Activated T-cell treated with anti-CD3 and anti-CD28 coated beads, Interleukin-2, amount 50 U/mL, for 4 hours (primary cell): ENCODE data around the gene ZKSCAN1. TPM values are rescaled to one million over a fixed set of nuclear protein-coding genes. Genes with fewer than 3 reads are reported as not detected.

Source experiments
- ATAC-seq, 2 donors: fragments of 200-7000 bp; cut with Tn5 transposase; one replicate each; pipeline ENCODE4 v1.10.0; 2021
- DNase-seq: peaks from one replicate; pipeline ENCODE4 v3.0.0-alpha.2; 2020
- H3K27me3 Mint-ChIP-seq: one replicate; pipeline ENCODE4 v1.8.0; 2021; ENCODE audit warnings: low read depth, mixed read lengths
- H3K36me3 Mint-ChIP-seq: one replicate; pipeline ENCODE4 v1.8.0; 2022; ENCODE audit warnings: mixed read lengths; ENCODE audit not compliant: insufficient read depth
- H3K4me1 Mint-ChIP-seq: one replicate; pipeline ENCODE4 v1.8.0; 2021; ENCODE audit warnings: low read depth, mixed read lengths
- H3K4me3 Mint-ChIP-seq: one replicate; pipeline ENCODE4 v1.8.0; 2021; ENCODE audit warnings: mild to moderate bottlenecking, moderate library complexity, mixed read lengths
- H3K9me3 Mint-ChIP-seq: one replicate; pipeline ENCODE4 v1.8.0; 2021; ENCODE audit warnings: mixed read lengths
- total RNA-seq, 3 donors: library from RNA; stranded (reverse); gene quantifications; one replicate each; pipeline ENCODE4 v1.2.1, GENCODE V29; 2021

ZKSCAN1 gene
- total RNA-seq, 3 donors from 2014 or later, result 30.9 to 32.8 (median 32.3) TPM

- peaks cover 48% of the 10 kb centered on the region for H3K36me3 Mint-ChIP-seq
- ATAC-seq (no peak), DNase-seq (no peak)
- H3K27me3 Mint-ChIP-seq, result no peaks in the 10 kb centered on the region
- no peak overlapping the region for H3K4me3 Mint-ChIP-seq
- peaks cover 5% of the 10 kb centered on the region for H3K4me1 Mint-ChIP-seq
- no peaks in the 10 kb centered on the region for H3K9me3 Mint-ChIP-seq
Measured at GRCh38 chr7:100035876-100036275, 20.5 kb downstream of the ZKSCAN1 start.

GRCh38 chr7:100038326-100038725 lies 22.9 kb downstream of the ZKSCAN1 start:
- no peak for ATAC-seq
- no peak for DNase-seq
- Mint-ChIP-seq H3K4me3 (no peak overlapping the region), H3K36me3 (peaks cover 33% of the 10 kb centered on the region), H3K27me3 (no peaks in the 10 kb centered on the region), H3K4me1 (peaks cover 12% of the 10 kb centered on the region), H3K9me3 (no peaks in the 10 kb centered on the region)

- peaks cover 14% of the 10 kb centered on the region for H3K36me3 Mint-ChIP-seq
- ATAC-seq, result no peak
- no peak for DNase-seq
- no peak overlapping the region for H3K4me3 Mint-ChIP-seq
- H3K9me3 Mint-ChIP-seq, result no peaks in the 10 kb centered on the region
- no peaks in the 10 kb centered on the region for H3K27me3 Mint-ChIP-seq
- peaks cover 14% of the 10 kb centered on the region for H3K4me1 Mint-ChIP-seq
Measured at GRCh38 chr7:100040575-100040974, 25.2 kb downstream of the ZKSCAN1 start.

GRCh38 chr7:100044718-100045117 lies 29.3 kb downstream of the ZKSCAN1 start:
- no peaks in the 10 kb centered on the region for H3K36me3 Mint-ChIP-seq
- H3K4me1 Mint-ChIP-seq, result peaks cover 14% of the 10 kb centered on the region
- H3K27me3 Mint-ChIP-seq, result no peaks in the 10 kb centered on the region
- no peaks in the 10 kb centered on the region for H3K9me3 Mint-ChIP-seq
- no peak for DNase-seq
- ATAC-seq, result no peak
- no peak overlapping the region for H3K4me3 Mint-ChIP-seq

- no peaks in the 10 kb centered on the region for H3K36me3 Mint-ChIP-seq
- H3K4me3 Mint-ChIP-seq, result peak overlapping the region; percentile 66
- H3K27me3 Mint-ChIP-seq, result no peaks in the 10 kb centered on the region
- DNase-seq, result no peak
- H3K9me3 Mint-ChIP-seq, result no peaks in the 10 kb centered on the region
- ATAC-seq, result no peak
- H3K4me1 Mint-ChIP-seq, result peaks cover 13% of the 10 kb centered on the region
Measured at GRCh38 chr7:100048680-100049079, 33.3 kb downstream of the ZKSCAN1 start.

- peaks cover 12% of the 10 kb centered on the region for H3K4me1 Mint-ChIP-seq
- H3K9me3 Mint-ChIP-seq, result no peaks in the 10 kb centered on the region
- peak within 1 kb of the TSS; percentile 91 for H3K4me3 Mint-ChIP-seq
- H3K36me3 Mint-ChIP-seq, result no peaks in the 10 kb centered on the region
- no peaks in the 10 kb centered on the region for H3K27me3 Mint-ChIP-seq
- DNase-seq, result peak; percentile 79
- peak; percentile 95 to 98 for ATAC-seq
Measured at GRCh38 chr7:100049441-100050291, 34.3 kb downstream of the ZKSCAN1 start, which contains the start of gene ZSCAN21. Gene ZSCAN21, plus strand, starts transcription at chr7:100049774. Its CDS starts 7,233 bp downstream, at chr7:100057007.

- Mint-ChIP-seq H3K9me3 (no peaks in the 10 kb centered on the region), H3K27me3 (no peaks in the 10 kb centered on the region), H3K4me1 (peaks cover 11% of the 10 kb centered on the region), H3K4me3 (peak overlapping the region; percentile 14), H3K36me3 (no peaks in the 10 kb centered on the region)
- DNase-seq, result no peak
- ATAC-seq, result no peak
Measured at GRCh38 chr7:100051611-100052010, 36.2 kb downstream of the ZKSCAN1 start.

GRCh38 chr7:100053215-100053614 lies 37.8 kb downstream of the ZKSCAN1 start:
- Mint-ChIP-seq H3K36me3 (peaks cover 4% of the 10 kb centered on the region), H3K27me3 (no peaks in the 10 kb centered on the region), H3K4me1 (peaks cover 11% of the 10 kb centered on the region), H3K9me3 (no peaks in the 10 kb centered on the region), H3K4me3 (no peak overlapping the region)
- no peak for ATAC-seq
- no peak for DNase-seq

GRCh38 chr7:100057006-100057405 lies 41.6 kb downstream of the ZKSCAN1 start:
- H3K27me3 Mint-ChIP-seq, result no peaks in the 10 kb centered on the region
- no peak overlapping the region for H3K4me3 Mint-ChIP-seq

GRCh38 chr7:100059251-100059739 lies 43.9 kb downstream of the ZKSCAN1 start:
- ATAC-seq (no peak), DNase-seq (no peak)
- no peaks in the 10 kb centered on the region for H3K9me3 Mint-ChIP-seq
- peaks cover 20% of the 10 kb centered on the region for H3K36me3 Mint-ChIP-seq
- no peaks in the 10 kb centered on the region for H3K4me1 Mint-ChIP-seq
- H3K27me3 Mint-ChIP-seq, result no peaks in the 10 kb centered on the region
- H3K4me3 Mint-ChIP-seq, result no peak overlapping the region

More at GRCh38 chr7:100057006-100057405, 41.6 kb downstream of the ZKSCAN1 start:
- Mint-ChIP-seq H3K36me3 (peaks cover 12% of the 10 kb centered on the region), H3K9me3 (no peaks in the 10 kb centered on the region), H3K4me1 (no peaks in the 10 kb centered on the region)
- DNase-seq (no peak), ATAC-seq (no peak)

- no peaks in the 10 kb centered on the region for H3K4me1 Mint-ChIP-seq
- H3K36me3 Mint-ChIP-seq, result peaks cover 27% of the 10 kb centered on the region
- no peaks in the 10 kb centered on the region for H3K9me3 Mint-ChIP-seq
- no peak overlapping the region for H3K4me3 Mint-ChIP-seq
- ATAC-seq (no peak), DNase-seq (no peak)
- no peaks in the 10 kb centered on the region for H3K27me3 Mint-ChIP-seq
Measured at GRCh38 chr7:100061518-100062193, 46.3 kb downstream of the ZKSCAN1 start.

- no peaks in the 10 kb centered on the region for H3K27me3 Mint-ChIP-seq
- H3K36me3 Mint-ChIP-seq, result peaks cover 25% of the 10 kb centered on the region
- no peak overlapping the region for H3K4me3 Mint-ChIP-seq
- H3K4me1 Mint-ChIP-seq, result no peaks in the 10 kb centered on the region
- no peaks in the 10 kb centered on the region for H3K9me3 Mint-ChIP-seq
- DNase-seq (no peak), ATAC-seq (no peak)
Measured at GRCh38 chr7:100063376-100063775, 48.0 kb downstream of the ZKSCAN1 start.

GRCh38 chr7:100064162-100064561 lies 48.8 kb downstream of the ZKSCAN1 start:
- Mint-ChIP-seq H3K4me3 (no peak overlapping the region), H3K9me3 (no peaks in the 10 kb centered on the region), H3K27me3 (no peaks in the 10 kb centered on the region), H3K4me1 (no peaks in the 10 kb centered on the region), H3K36me3 (peaks cover 25% of the 10 kb centered on the region)
- DNase-seq (no peak), ATAC-seq (no peak)

GRCh38 chr7:100065452-100066186 lies 50.2 kb downstream of the ZKSCAN1 start:
- ATAC-seq, result no peak
- Mint-ChIP-seq H3K27me3 (no peaks in the 10 kb centered on the region), H3K36me3 (peaks cover 34% of the 10 kb centered on the region), H3K9me3 (no peaks in the 10 kb centered on the region), H3K4me3 (no peak overlapping the region), H3K4me1 (no peaks in the 10 kb centered on the region)
- no peak for DNase-seq
